Measurements from ENCODE around the gene PLA2G6. TPM values are rescaled to one million over a fixed set of nuclear protein-coding genes. Genes with fewer than 3 reads are reported as not detected.
A peak's percentile ranks its signal among the peaks of the same experiment; 100 is the strongest.

PLA2G6 gene
- total RNA-seq, 1 donor from 2014 or later = 41.6 TPM

DNA sequence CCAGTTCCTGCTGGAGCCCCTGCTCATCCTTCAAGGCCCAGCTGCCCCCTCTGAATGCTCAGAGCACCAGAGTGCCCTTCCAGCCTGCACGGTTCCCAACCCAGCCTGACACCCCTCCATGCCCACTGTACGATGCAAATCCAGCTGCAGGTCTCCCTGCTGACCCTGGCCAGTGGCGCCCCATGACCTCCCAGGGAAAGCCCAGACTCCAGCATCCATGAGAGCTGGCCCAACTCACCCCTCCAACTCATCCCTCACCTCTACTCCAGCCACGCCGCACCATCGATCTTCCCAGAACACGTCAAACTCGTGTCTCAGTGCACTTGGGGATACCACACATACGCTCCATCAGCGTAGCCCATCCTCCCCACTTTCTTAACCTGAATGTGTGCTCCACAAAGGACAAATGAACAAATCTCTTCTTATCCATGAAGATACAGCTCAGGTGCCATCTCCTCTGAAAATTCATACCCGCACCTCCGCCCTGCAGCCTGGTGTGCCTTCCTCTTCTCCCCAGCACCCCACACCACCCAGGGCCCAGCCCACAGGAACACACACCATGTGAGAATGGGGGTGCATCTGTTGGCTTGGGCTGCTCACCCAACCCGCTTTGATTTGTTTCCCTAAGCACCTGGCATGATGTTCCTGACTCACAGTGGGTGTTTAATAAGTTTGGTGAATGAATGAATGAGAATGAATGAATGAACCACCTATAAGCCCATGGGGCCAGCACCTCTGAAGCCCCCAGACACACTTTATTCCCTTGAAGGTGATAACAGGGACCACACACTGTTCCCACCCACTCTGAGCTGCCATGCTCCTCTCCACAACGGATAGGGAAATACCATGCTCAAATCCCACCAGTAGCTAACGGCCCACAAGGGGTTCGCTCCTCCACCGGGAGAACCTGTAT lies 6.2 kb downstream of the PLA2G6 start:
- Mint-ChIP-seq H3K27me3 (ENCODE audit: unreplicated experiment) (no peaks in the 10 kb centered on the region), H3K4me3 (ENCODE audit: unreplicated experiment) (no peak overlapping the region), H3K9me3 (ENCODE audit: unreplicated experiment) (no peaks in the 10 kb centered on the region), H3K36me3 (ENCODE audit: unreplicated experiment) (no peaks in the 10 kb centered on the region), H3K4me1 (ENCODE audit: unreplicated experiment) (peaks cover 55% of the 10 kb centered on the region), H3K27ac (ENCODE audit: unreplicated experiment) (peak overlapping the region; percentile 69)
- TF ChIP-seq, protein P1, sequence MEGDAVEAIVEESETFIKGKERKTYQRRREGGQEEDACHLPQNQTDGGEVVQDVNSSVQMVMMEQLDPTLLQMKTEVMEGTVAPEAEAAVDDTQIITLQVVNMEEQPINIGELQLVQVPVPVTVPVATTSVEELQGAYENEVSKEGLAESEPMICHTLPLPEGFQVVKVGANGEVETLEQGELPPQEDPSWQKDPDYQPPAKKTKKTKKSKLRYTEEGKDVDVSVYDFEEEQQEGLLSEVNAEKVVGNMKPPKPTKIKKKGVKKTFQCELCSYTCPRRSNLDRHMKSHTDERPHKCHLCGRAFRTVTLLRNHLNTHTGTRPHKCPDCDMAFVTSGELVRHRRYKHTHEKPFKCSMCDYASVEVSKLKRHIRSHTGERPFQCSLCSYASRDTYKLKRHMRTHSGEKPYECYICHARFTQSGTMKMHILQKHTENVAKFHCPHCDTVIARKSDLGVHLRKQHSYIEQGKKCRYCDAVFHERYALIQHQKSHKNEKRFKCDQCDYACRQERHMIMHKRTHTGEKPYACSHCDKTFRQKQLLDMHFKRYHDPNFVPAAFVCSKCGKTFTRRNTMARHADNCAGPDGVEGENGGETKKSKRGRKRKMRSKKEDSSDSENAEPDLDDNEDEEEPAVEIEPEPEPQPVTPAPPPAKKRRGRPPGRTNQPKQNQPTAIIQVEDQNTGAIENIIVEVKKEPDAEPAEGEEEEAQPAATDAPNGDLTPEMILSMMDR (IDR thresholded peaks at IDR 0.05) = no peak
- DNase-seq (ENCODE audit: extremely low spot score, unreplicated experiment) = no peak

DNA sequence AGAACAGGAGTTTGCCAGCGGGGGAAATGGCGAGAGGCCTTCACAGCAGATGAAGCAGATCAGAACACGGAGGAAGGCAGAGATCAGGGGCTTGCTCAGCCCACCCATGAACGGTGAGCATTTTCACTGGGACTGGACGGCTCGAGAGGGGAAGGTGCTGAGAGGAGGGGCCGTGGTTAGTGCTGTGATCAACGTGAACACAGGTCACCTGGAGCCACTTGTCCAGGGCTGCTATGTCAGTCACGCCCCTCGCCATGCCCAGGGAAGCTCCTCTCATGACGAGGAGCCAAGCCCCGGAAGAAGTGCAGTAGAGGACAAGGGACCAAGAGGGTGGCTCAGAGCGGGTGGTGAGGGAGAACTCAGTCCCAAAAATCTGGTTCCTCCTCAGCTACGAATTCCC lies 7.0 kb downstream of the PLA2G6 start:
- TF ChIP-seq, protein P1 (IDR thresholded peaks at IDR 0.05) = no peak
- Mint-ChIP-seq H3K9me3 (ENCODE audit: unreplicated experiment) (no peaks in the 10 kb centered on the region), H3K27ac (ENCODE audit: unreplicated experiment) (no peak overlapping the region), H3K36me3 (ENCODE audit: unreplicated experiment) (no peaks in the 10 kb centered on the region), H3K27me3 (ENCODE audit: unreplicated experiment) (no peaks in the 10 kb centered on the region), H3K4me1 (ENCODE audit: unreplicated experiment) (peaks cover 47% of the 10 kb centered on the region), H3K4me3 (ENCODE audit: unreplicated experiment) (no peak overlapping the region)
- DNase-seq (ENCODE audit: extremely low spot score, unreplicated experiment) = no peak

DNA sequence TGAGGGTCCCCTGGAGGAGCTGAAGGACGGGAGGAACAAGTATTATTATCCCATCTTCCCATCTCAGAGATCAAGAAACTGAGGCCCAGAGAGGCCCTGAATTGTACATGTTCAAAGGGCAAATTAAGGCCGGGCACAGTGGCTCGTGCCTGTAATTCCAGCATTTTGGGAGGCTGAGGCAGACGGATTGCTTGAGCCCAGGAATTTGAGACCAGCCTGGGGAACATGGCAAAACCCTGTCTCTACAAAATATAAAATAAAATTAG lies 8.1 kb downstream of the PLA2G6 start:
- H3K36me3 Mint-ChIP-seq (ENCODE audit: unreplicated experiment) = peaks cover 2% of the 10 kb centered on the region
- no peak overlapping the region for H3K4me3 Mint-ChIP-seq (ENCODE audit: unreplicated experiment)
- no peak overlapping the region for H3K27ac Mint-ChIP-seq (ENCODE audit: unreplicated experiment)

DNA sequence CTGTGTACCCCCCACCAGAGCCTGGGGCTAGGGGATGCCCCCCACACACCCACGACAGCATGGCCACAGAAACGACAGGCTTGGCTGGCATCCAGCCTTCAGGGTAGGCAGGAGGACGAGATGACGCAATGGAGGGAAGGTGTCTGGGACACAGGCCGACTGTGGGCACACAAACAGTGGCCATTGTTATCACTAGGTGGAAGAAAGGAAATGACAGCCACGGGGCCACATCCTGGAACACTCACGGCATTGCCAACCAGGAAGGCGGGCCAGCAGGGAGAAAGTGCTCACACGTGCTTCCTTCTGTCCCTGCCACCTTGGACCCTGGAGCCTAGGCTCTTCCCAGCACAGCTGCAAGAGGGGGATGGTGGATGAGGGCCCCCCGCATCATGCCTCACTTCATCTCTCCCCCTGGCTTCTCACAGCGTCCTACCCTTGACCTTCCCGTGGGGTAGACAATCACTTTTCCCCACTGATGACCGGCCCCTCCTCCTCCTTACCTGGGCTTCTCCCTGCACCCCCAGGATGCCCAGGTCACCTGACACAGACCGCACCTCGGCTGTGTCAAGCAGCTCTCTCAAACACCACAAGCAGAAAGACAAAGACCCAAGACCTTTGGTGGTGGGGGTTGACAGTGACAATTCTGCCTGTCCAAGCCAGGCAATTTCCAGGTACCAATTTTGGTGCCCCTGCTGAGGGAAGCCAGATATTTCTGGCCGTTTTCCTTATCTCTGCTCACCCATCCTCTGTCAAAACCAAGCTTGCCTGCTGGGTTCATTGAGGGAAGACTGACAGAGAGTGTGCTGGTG lies 8.6 kb downstream of the PLA2G6 start:
- H3K9me3 Mint-ChIP-seq (ENCODE audit: unreplicated experiment) = no peaks in the 10 kb centered on the region
- no peak for DNase-seq (ENCODE audit: extremely low spot score, unreplicated experiment)
- TF ChIP-seq, protein P1 (IDR thresholded peaks at IDR 0.05) = no peak
- peaks cover 3% of the 10 kb centered on the region for H3K36me3 Mint-ChIP-seq (ENCODE audit: unreplicated experiment)
- H3K4me1 Mint-ChIP-seq (ENCODE audit: unreplicated experiment) = peaks cover 32% of the 10 kb centered on the region
- H3K27ac Mint-ChIP-seq (ENCODE audit: unreplicated experiment) = no peak overlapping the region
- H3K27me3 Mint-ChIP-seq (ENCODE audit: unreplicated experiment) = no peaks in the 10 kb centered on the region
- H3K4me3 Mint-ChIP-seq (ENCODE audit: unreplicated experiment) = no peak overlapping the region

More for the DNA sequence above, 8.1 kb downstream of the PLA2G6 start:
- no peak for DNase-seq (ENCODE audit: extremely low spot score, unreplicated experiment)
- H3K9me3 Mint-ChIP-seq (ENCODE audit: unreplicated experiment) = no peaks in the 10 kb centered on the region
- TF ChIP-seq, protein P1 (IDR thresholded peaks at IDR 0.05) = no peak
- H3K27me3 Mint-ChIP-seq (ENCODE audit: unreplicated experiment) = no peaks in the 10 kb centered on the region
- H3K4me1 Mint-ChIP-seq (ENCODE audit: unreplicated experiment) = peaks cover 38% of the 10 kb centered on the region

All from osteocyte (in vitro differentiated cells).